ENCODE data around the gene SYTL3.
"Not testable (repeated sequence)": the region's sequence is repeated elsewhere in the genome, so short reads cannot be mapped to it uniquely, and the experiment has no call there.

The SYTL3 gene

DNA sequence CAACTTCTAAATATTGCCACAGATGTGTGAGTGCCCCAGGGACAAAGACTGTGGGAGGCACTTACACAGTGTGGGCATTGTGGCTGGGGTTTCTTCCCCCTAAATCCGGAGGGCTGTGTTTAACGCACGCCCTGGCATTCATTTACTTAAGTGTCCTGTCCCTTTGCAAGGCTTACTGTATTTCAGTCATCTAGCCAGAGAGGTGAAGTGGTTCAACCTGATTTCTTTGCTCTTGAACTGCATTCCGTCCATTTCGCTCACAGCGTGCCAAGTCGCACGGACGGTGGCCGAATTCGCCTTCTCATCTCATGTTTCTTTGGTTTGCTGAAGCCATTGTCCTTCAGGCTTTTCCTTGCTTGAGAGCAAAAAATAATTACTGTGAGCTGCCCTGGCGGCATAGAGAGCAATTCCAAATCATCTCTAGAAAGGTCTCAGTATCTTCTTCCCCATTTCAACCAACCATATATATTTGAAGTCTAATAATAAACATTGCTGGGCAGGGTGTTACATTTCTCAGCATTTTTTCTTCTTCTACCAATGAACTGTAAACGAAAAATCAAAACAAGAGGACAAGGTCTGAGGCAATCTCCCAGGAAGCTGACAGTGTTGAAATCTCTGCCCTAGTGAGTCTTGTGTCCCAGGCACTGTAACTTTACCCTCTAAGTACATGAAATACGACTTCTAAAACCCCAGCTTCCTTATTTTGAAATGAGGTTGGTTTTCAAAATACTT lies 16.9 kb downstream of the SYTL3 start:
- no peaks in the 10 kb centered on the region for H3K9me3 Mint-ChIP-seq
- TF ChIP-seq, protein P1, sequence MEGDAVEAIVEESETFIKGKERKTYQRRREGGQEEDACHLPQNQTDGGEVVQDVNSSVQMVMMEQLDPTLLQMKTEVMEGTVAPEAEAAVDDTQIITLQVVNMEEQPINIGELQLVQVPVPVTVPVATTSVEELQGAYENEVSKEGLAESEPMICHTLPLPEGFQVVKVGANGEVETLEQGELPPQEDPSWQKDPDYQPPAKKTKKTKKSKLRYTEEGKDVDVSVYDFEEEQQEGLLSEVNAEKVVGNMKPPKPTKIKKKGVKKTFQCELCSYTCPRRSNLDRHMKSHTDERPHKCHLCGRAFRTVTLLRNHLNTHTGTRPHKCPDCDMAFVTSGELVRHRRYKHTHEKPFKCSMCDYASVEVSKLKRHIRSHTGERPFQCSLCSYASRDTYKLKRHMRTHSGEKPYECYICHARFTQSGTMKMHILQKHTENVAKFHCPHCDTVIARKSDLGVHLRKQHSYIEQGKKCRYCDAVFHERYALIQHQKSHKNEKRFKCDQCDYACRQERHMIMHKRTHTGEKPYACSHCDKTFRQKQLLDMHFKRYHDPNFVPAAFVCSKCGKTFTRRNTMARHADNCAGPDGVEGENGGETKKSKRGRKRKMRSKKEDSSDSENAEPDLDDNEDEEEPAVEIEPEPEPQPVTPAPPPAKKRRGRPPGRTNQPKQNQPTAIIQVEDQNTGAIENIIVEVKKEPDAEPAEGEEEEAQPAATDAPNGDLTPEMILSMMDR (IDR thresholded peaks at IDR 0.05; ENCODE audit: unreplicated experiment in 3 of 3), result no peak
- no peaks in the 10 kb centered on the region for H3K36me3 Mint-ChIP-seq (ENCODE audit: low read depth)
- peak overlapping the region; percentile 2 to 52 (median 19) for H3K27ac Mint-ChIP-seq
- H3K27me3 Mint-ChIP-seq (ENCODE audit: low read depth), result no peaks in the 10 kb centered on the region
- peaks cover 63% of the 10 kb centered on the region for H3K4me1 Mint-ChIP-seq
- H3K4me3 Mint-ChIP-seq, result peak overlapping the region in 1 of 3 experiments; percentile 56

DNA sequence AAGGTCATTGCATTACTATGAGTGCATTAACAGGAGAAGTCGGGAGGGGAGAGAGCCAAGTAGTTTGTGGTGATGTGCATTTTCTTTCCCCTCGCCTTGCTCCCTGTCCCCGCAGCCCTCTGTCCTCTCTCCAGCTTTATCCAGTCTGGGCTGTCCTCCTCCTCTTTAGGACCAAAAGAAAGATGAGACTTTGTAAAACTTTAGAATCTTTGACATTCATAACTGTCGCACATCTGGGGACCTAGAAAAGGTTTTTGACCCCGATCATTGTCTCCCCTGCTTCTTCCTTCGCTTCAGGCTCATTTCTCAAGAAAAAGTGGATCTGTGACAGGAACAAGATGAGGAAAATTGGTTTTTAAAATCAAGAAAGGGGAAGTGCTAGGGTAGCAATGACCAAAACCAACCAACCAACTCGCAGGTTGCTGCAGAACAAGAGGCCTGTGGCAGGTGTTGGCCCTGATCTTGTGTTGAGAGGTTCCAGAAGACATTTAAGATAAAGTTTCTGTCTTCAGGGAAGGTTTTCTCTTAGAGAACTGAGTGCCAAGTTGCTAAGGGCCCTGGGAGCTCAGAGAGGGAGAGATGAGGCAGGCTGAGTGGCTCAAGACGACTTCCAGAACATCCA lies 17.6 kb downstream of the SYTL3 start:
- TF ChIP-seq, protein P1 (IDR thresholded peaks at IDR 0.05; ENCODE audit: unreplicated experiment in 3 of 3), result no peak
- H3K4me3 Mint-ChIP-seq, result peak overlapping the region in 1 of 3 experiments; percentile 56
- H3K4me1 Mint-ChIP-seq, result peaks cover 56% of the 10 kb centered on the region
- H3K36me3 Mint-ChIP-seq (ENCODE audit: low read depth), result no peaks in the 10 kb centered on the region
- no peaks in the 10 kb centered on the region for H3K27me3 Mint-ChIP-seq (ENCODE audit: low read depth)
- H3K27ac Mint-ChIP-seq, result peak overlapping the region in 2 of 3 experiments; percentile 19 to 52
- no peaks in the 10 kb centered on the region for H3K9me3 Mint-ChIP-seq

DNA sequence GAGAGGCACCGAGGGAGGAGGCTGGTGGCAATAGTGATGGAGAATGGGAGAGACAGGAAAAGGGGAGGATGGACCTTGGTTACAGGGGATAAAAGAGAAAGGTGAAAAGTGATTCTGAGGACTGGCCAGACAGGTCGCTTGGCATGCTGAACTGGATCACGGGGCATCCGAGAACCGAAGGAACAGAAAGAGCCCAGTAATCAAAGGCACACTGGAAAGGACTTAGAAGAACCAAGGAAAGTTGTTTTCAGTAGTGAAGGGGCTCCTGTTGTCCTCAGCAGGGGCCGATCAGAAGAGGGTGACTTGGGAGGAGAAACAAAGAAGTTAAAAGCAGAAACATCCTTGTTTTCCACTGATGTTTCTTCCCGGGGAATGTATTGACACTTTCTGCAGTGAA lies 18.9 kb downstream of the SYTL3 start:
- H3K36me3 Mint-ChIP-seq (ENCODE audit: low read depth), result no peaks in the 10 kb centered on the region
- H3K27me3 Mint-ChIP-seq (ENCODE audit: low read depth), result no peaks in the 10 kb centered on the region
- TF ChIP-seq, protein P1 (IDR thresholded peaks at IDR 0.05; ENCODE audit: unreplicated experiment in 3 of 3), result no peak
- no peaks in the 10 kb centered on the region for H3K9me3 Mint-ChIP-seq
- no peak overlapping the region for H3K27ac Mint-ChIP-seq
- peaks cover 44% of the 10 kb centered on the region for H3K4me1 Mint-ChIP-seq
- no peak overlapping the region for H3K4me3 Mint-ChIP-seq

DNA sequence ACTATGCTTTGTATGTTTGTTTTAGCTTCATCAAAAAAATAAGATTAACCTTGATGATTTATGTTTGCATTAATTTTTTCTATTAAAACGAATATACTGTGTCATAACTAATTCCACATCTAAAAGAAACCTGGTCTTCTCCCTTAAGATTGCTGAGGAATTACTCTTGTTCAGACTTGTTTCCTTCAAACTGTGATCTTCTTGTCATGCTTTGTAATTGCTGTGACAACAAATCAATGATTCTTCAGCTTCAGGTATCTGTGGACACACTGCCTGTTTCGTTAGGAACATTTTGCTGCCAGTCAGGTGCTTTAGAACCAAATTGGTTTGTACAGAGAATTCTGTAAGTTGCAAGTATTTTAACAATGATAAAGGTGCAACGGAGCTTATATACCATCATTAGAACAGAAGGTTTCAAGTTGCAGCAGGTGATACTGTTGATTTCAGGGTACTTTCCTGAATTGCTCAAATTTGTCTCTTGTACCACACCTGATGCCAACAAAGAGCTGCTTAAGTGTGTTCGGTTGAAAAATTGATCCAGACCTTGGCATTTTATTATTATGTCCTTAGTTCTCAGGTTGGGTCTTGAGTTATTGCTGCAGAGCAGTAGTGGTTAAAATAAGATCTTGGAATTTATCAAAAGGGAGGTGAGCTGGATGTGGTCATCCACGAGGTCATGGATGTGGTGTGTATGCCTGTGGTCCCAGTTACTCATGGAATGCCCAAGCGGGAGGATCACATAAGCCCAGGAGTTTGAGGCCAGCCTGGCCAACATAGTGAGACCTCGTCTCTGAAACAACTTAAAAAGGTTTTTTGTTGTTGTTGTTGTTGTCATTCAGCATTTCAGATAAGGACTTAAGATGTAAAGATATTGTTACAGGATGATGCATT lies 19.5 kb downstream of the SYTL3 start:
- no peaks in the 10 kb centered on the region for H3K36me3 Mint-ChIP-seq (ENCODE audit: low read depth)
- no peaks in the 10 kb centered on the region for H3K9me3 Mint-ChIP-seq
- H3K27me3 Mint-ChIP-seq (ENCODE audit: low read depth), result no peaks in the 10 kb centered on the region
- H3K4me3 Mint-ChIP-seq, result no peak overlapping the region
- H3K27ac Mint-ChIP-seq, result no peak overlapping the region
- peaks cover 38% of the 10 kb centered on the region for H3K4me1 Mint-ChIP-seq
- TF ChIP-seq, protein P1 (IDR thresholded peaks at IDR 0.05; ENCODE audit: unreplicated experiment in 3 of 3), result no peak

DNA sequence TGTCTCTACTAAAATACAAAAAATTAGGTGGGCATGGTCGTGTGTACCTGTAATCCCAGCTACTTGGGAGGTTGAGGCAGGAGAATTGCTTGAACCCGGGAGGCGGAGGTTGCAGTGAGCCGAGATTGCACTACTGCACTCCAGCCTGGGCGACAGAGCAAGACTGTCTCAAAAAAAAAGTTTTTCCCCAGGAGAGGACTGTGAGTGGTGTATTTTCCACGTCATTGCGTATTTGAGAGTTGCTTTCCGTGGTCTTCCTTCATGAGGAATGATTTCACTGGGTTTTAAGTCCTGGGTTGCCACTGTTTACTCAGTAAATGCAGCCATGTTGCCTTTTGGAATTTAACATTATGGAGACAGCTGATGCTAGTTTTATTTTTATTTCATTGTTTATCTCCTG lies 22.3 kb downstream of the SYTL3 start:
- H3K27ac Mint-ChIP-seq; H3K4me3 Mint-ChIP-seq; H3K27me3 Mint-ChIP-seq (ENCODE audit: low read depth); H3K9me3 Mint-ChIP-seq; H3K36me3 Mint-ChIP-seq (ENCODE audit: low read depth): not testable (repeated sequence)
- peaks cover 20% of the 10 kb centered on the region for H3K4me1 Mint-ChIP-seq

DNA sequence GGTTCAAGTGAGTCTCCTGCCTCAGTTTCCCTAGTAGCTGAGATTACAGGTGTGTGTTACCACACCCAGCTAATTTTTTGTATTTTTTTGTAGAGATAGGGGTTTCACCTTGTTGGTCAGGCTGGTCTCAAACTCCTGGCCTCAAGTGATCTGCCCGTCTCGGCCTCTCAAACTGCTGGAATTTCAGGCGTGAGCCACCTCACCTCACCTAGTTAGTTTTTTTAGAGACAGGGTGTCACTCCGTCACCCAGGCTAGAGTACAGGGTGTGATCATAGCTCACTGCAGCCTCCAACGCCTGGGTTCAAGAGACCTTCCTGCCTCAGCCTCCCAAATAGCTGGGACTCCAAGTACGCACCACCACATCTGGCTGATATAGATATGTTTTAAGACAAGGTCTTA lies 22.9 kb downstream of the SYTL3 start:
- Mint-ChIP-seq H3K27ac (no peak overlapping the region), H3K9me3 (peaks cover 5% of the 10 kb centered on the region), H3K27me3 (ENCODE audit: low read depth) (no peaks in the 10 kb centered on the region), H3K36me3 (ENCODE audit: low read depth) (peaks cover 5% of the 10 kb centered on the region), H3K4me3 (no peak overlapping the region), H3K4me1 (peaks cover 14% of the 10 kb centered on the region)
- TF ChIP-seq, protein P1 (IDR thresholded peaks at IDR 0.05; ENCODE audit: unreplicated experiment in 3 of 3), result no peak
